Measurements from ENCODE around the gene APBA1. TPM values are rescaled to one million over a fixed set of nuclear protein-coding genes. Genes with fewer than 3 reads are reported as not detected.

The APBA1 gene
- polyA plus RNA-seq, 3 donors, result 1.6 TPM; not detected in 2

DNA sequence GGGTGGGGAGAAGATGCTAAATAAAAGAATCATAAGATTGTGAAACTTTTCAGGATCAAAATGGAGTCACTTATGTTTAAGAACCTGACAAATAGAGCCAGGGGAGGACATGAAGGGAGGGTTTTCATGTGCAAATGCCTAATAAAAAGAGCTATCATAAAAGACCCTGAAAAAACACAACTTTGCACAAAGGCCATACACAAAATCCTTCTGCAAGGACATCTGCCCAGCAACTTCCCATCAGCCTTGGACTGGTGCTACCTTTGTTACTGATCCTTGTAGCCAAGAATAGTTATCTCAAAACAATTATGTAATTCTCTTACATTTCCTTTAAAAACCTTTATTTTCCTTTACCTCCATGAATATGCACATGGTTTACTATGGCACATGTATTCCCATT is 63.0 kb downstream of the APBA1 start:
- no peaks in the 10 kb centered on the region for H3K79me2 ChIP-seq (ENCODE audit: insufficient read depth, low read length)
- intact Hi-C loops (cut with micrococcal nuclease), result no loop called here
- Mint-ChIP-seq H3K9me3 (no peaks in the 10 kb centered on the region), H3K4me3 (no peak overlapping the region), H3K36me3 (no peaks in the 10 kb centered on the region), H3K4me1 (no peaks in the 10 kb centered on the region), H3K27ac (no peak overlapping the region), H3K27me3 (ENCODE audit: low read depth in 3 of 3) (no peaks in the 10 kb centered on the region)
- no peak for TF ChIP-seq CTCF (IDR thresholded peaks at IDR 0.05)
- H3K27me3 ChIP-seq (ENCODE audit: control insufficient read depth in 2 of 2, insufficient read depth in 2 of 2, low read length in 2 of 2), result no peaks in the 10 kb centered on the region
- no peak overlapping the region for H3K9ac ChIP-seq (ENCODE audit: insufficient read depth, low read length, poor library complexity, severe bottlenecking)
- DNase-seq, result no peak
- no peaks in the 10 kb centered on the region for H4K20me1 ChIP-seq (ENCODE audit: insufficient read depth, low read length)
- H3K4me1 ChIP-seq (ENCODE audit: control insufficient read depth in 1 of 2, insufficient read depth in 2 of 2, low read length in 2 of 2), result no peaks in the 10 kb centered on the region
- no peaks in the 10 kb centered on the region for H3K36me3 ChIP-seq (replicated peaks in 1 of 2; ENCODE audit: control insufficient read depth in 1 of 2, insufficient read depth in 2 of 2, low read length in 2 of 2)
- no peak overlapping the region for H3K4me3 ChIP-seq (replicated peaks in 1 of 3; ENCODE audit: low read depth in 2 of 3, low read length in 3 of 3)
- no peak overlapping the region for H3K4me2 ChIP-seq (replicated peaks; ENCODE audit: extremely low read depth, low read length, poor library complexity, severe bottlenecking)
- H3K27ac ChIP-seq (ENCODE audit: low read depth in 1 of 2, low read length in 2 of 2), result no peak overlapping the region
- H3K9me3 ChIP-seq (replicated peaks in 1 of 2; ENCODE audit: control insufficient read depth in 1 of 2, insufficient read depth in 1 of 2, low read length in 2 of 2), result no peaks in the 10 kb centered on the region
- no peak overlapping the region for H2AFZ ChIP-seq (ENCODE audit: insufficient read depth, low read depth, low read length, poor library complexity, severe bottlenecking)

DNA sequence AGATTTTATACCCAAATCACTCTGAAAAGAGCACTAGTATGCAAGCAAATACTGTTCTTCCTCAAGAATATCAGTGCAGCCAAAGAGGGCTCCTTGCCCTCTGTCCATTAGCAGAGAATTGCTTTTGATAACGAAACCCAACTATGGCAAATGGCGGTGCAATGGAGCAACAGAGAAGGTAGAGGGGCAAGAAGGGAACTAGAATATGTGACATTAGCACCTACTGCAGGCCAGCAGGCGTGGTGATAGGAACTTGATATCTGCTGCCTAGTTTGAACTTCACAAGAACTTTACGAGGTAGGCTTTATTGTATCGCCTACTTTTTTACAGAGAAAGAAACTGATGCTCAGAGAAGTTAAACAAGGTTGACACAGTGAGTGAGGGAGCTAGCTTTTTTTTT is 66.1 kb downstream of the APBA1 start:
- no peaks in the 10 kb centered on the region for H3K9me3 Mint-ChIP-seq
- no peaks in the 10 kb centered on the region for H3K36me3 ChIP-seq (replicated peaks in 1 of 2; ENCODE audit: control insufficient read depth in 1 of 2, insufficient read depth in 2 of 2, low read length in 2 of 2)
- TF ChIP-seq CTCF (IDR thresholded peaks at IDR 0.05), result no peak
- H3K9me3 ChIP-seq (replicated peaks in 1 of 2; ENCODE audit: control insufficient read depth in 1 of 2, insufficient read depth in 1 of 2, low read length in 2 of 2), result no peaks in the 10 kb centered on the region
- no peak overlapping the region for H3K4me2 ChIP-seq (replicated peaks; ENCODE audit: extremely low read depth, low read length, poor library complexity, severe bottlenecking)
- no peaks in the 10 kb centered on the region for H3K27me3 Mint-ChIP-seq (ENCODE audit: low read depth in 3 of 3)
- H3K4me1 Mint-ChIP-seq, result no peaks in the 10 kb centered on the region
- H3K4me3 ChIP-seq (replicated peaks in 1 of 3; ENCODE audit: low read depth in 2 of 3, low read length in 3 of 3), result no peak overlapping the region
- no peak overlapping the region for H3K4me3 Mint-ChIP-seq
- WGBS (ENCODE audit: insufficient coverage), result 93% methylated on average over 4 of the region's 5 CpGs
- no peaks in the 10 kb centered on the region for H3K27me3 ChIP-seq (ENCODE audit: control insufficient read depth in 2 of 2, insufficient read depth in 2 of 2, low read length in 2 of 2)
- no peaks in the 10 kb centered on the region for H3K79me2 ChIP-seq (ENCODE audit: insufficient read depth, low read length)
- no peaks in the 10 kb centered on the region for H3K36me3 Mint-ChIP-seq
- H4K20me1 ChIP-seq (ENCODE audit: insufficient read depth, low read length), result no peaks in the 10 kb centered on the region
- H3K27ac ChIP-seq (ENCODE audit: low read depth in 1 of 2, low read length in 2 of 2), result no peak overlapping the region
- no peaks in the 10 kb centered on the region for H3K4me1 ChIP-seq (ENCODE audit: control insufficient read depth in 1 of 2, insufficient read depth in 2 of 2, low read length in 2 of 2)
- intact Hi-C loops (cut with micrococcal nuclease), result no loop called here
- no peak overlapping the region for H3K27ac Mint-ChIP-seq
- H3K9ac ChIP-seq (ENCODE audit: insufficient read depth, low read length, poor library complexity, severe bottlenecking), result no peak overlapping the region
- no peak overlapping the region for H2AFZ ChIP-seq (ENCODE audit: insufficient read depth, low read depth, low read length, poor library complexity, severe bottlenecking)
- DNase-seq, result no peak
